NCI-H1694 (cell line): ENCODE data around the gene BATF.

Experiments
- DNase-seq: peaks from one replicate; lab custom pipeline; 2025; lab: John Stamatoyannopoulos, UW

Gene BATF

GRCh38 chr14:75501080-75501479 lies 21.2 kb upstream of the BATF start:
- DNase-seq: no peak

- DNase-seq: no peak
Observed at GRCh38 chr14:75504411-75504810, 17.9 kb upstream of the BATF start.

DNA sequence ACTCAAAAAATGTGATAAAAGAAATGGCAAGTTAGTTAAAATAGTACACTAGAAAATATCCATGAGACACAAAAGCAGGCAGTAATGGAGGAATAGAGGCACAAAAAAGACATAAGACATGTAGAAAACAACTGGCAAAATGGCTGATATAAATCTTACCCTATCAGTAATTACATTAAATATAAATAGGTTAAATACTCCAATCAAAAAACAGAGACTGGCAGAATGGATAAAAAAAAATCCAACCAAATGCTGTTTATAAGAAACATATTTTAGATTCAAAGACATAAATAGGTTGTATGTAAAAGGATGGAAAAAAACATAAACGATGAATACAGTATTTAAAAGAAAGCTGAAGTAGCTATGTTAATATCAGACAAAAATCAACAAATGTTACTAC lies 15.3 kb upstream of the BATF start:
- no peak for DNase-seq

DNA sequence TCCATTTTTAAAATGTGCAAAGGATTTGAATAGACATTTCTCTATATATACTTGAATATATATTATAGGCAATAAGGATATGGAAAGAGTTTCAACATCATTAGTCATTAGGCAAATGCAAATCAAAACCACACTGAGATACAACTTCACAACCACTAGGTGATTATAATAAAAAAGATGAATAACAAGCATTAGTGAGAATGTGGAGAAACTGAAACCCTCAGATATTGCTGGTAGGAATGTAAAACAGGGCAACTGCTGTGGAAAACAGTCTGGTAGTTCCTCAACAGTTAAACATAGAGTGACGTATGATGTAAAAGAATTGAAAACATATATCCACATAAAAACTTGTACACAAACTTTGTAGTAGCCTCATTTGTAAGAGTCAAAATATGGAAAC lies 11.7 kb upstream of the BATF start:
- DNase-seq: no peak

GRCh38 chr14:75511201-75511600 lies 11.1 kb upstream of the BATF start:
- no peak for DNase-seq

GRCh38 chr14:75513911-75514672 lies 8.2 kb upstream of the BATF start:
- no peak for DNase-seq

GRCh38 chr14:75514673-75515628 lies 7.3 kb upstream of the BATF start:
- DNase-seq: no peak

DNA sequence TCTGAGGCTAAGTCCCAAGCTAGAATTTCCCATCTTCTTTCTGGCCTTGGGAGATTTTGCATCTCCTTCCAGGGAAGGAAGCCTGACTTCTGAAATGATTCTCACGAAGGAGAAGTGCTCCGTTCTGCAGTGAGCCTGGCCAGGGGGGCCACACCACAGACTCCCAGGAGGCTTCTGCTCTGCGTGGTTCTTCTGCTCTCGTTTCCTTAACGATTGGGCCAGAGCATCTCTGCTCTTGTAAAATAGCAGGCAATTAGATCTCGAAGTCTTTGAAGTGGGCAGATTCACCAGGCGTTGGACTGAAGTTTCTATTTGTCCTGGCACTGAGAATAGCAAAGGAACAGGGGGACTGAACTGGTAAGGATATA lies 6.7 kb upstream of the BATF start:
- no peak for DNase-seq

DNA sequence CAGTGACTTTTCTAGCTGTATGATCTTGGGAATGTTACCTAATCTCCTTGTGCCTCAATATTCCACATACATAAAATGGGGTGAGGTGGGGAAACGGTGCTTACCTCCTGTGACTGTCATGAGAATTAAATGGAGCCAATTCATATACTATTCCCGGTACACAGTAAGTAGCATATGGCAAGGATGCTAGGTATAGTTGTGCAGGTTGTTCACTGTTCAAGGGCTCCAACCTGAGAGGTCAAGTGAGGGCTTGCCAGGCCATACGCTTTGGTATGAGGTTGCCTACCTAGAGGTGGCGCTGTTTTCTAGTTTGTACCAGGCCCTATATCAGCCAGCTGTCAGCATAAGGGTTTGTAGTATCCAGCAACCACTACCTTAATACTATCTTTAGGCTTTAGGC lies 3.6 kb upstream of the BATF start:
- peak; percentile 8 for DNase-seq

DNA sequence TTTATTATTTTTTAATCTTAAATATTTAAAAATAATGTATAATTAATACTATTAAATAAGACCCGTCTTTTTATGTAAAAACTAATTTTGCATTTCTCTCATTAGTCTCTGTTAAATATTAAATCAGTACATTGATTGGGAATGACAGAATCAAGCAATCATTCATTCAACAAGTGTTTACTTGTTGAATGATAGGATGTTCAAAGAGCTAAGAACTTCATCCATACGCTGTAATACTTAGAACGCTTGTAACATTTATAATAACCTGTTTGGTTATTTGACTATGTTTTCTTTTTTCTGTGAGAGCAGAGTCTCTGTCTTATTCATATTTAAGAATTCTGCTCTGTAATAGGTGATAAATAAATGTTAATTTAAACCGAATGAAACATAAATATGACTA lies 2.9 kb upstream of the BATF start:
- DNase-seq: no peak

- no peak for DNase-seq
Observed at GRCh38 chr14:75519826-75520728, 2.2 kb upstream of the BATF start.

GRCh38 chr14:75520852-75521251 lies 1.4 kb upstream of the BATF start:
- DNase-seq: no peak

GRCh38 chr14:75521415-75522199 lies 662 bp upstream of the BATF start:
- DNase-seq: no peak

GRCh38 chr14:75522983-75523318 lies 682 bp downstream of the BATF start:
- no peak for DNase-seq

GRCh38 chr14:75523771-75524171 lies 1.5 kb downstream of the BATF start:
- DNase-seq: no peak

DNA sequence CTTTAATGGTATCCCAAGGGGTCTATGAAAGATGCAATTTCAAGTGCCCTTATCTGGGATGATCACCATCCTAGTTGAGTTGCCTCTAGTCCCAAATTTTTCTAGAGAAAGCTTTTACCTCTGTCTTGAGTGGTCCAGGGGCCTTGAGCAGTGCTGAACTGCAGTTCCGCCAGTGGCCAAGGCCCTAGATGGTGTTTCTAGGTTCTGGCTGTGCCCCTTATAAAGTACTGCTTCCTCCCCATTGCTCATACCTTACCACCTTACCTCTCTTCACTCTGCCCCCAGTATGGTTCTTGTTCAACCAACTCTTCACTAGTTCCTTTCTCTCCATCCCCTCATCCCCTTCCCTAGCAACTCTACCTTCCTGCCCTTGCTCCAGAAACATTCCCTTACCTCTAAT lies 3.7 kb downstream of the BATF start:
- no peak for DNase-seq

DNA sequence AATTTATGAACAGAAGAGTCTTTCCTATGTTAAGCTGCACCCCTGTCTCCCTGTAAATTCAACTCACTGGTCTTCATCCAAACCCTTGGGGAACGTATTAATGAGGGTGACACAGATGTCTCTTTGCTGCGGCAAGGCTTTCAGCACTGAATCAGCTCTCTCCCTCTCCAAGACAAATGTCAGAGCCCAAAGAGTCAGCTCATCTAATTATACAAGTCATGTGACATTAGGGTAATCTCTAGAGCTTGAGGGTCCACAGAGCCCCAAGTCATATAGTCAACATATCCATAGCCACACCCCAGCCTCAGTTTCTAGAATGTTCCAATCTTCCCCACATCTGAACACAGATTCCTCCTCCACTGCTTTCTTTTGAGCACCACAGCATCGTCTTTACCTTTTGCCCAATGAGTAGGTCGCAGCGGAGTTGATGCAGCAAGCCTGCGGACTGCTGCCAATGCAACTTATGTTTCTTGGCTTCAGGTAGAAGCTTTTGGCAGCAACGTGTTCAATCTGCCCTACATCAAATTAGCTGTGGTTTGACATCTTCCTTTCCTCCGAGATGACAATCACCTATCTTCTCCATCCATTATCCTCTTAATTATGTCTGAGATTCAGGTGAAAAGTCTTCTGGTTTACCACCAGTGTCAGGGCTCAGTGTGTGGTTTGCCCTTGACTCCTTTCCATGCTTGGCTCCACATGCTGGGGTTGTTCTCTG lies 5.3 kb downstream of the BATF start:
- no peak for DNase-seq

- DNase-seq: no peak
Observed at GRCh38 chr14:75531256-75531655, 9.0 kb downstream of the BATF start.

- DNase-seq: no peak
Observed at GRCh38 chr14:75531660-75532317, 9.5 kb downstream of the BATF start.

DNA sequence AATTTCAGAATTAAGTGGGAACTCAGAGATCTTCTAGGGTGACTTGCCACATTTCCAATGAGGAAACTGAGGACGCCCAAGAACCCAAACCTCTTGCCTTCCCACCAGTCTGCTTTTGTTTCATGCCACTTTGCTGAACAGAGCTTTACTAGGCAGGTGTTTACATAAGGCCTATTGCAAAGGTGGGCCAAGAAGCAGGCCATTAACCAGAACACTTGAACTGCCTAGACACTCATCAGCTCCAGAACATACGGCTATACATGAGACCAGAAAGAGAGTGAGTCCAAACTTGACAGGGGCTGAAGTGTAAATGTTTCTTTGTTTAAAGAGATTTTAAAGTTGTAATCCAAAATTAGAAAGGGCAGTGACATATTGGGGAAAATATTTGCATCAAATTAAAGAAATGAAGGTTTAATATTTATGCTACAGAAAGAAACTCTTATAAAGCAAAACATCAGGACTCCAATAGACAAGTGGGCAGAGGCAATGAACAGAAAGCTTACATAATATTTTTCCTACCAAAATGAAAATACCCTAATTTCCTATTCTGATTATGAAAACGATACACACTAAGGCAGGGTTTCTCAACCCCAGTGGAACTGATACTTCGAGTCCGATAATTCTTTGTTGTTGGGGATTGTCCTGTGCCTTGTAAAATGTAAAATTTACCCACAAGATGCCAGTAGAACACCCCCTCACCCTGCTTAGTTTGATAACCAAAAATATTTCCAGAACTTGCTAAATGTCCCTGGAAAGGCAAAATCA lies 11.7 kb downstream of the BATF start:
- no peak for DNase-seq
